Keratinocyte (primary cell): ENCODE data around the gene STK32B.

ENCODE experiments used
- CTCF ChIP-seq, 3 experiments: IDR thresholded peaks in 1 of 3; conservative IDR thresholded peaks in 1 of 3; optimal IDR thresholded peaks in 1 of 3; 2 replicates in 2 of 3; 3 replicates in 1 of 3; pipeline versions ENCODE3 to v1.5.1; 2011; ENCODE audit warnings: low read length in 3 of 3, mild to moderate bottlenecking in 3 of 3, moderate library complexity in 2 of 3, control low read depth in 1 of 3, inconsistent platforms in 1 of 3; ENCODE audit not compliant: insufficient read depth in 2 of 3; ENCODE audit errors: extremely low read depth in 1 of 3
- EZH2 ChIP-seq: IDR thresholded peaks from one replicate; pipeline ENCODE4 v1.6.1; 2012; ENCODE audit warnings: inconsistent platforms, mild to moderate bottlenecking, low read length, moderate library complexity

- TF ChIP-seq CTCF (optimal IDR thresholded peaks at IDR 0.05 in 1 of 3, IDR thresholded peaks at IDR 0.05 in 1 of 3, conservative IDR thresholded peaks at IDR 0.05 in 1 of 3; ENCODE audit: extremely low read depth in 1 of 3, insufficient read depth in 2 of 3, low read length in 3 of 3) (no peak), EZH2 (no peak)
Observed at GRCh38 chr4:5039800-5040199, 11.5 kb upstream of the STK32B start.
